ENCODE results near the gene IRF7.

IRF7 gene

DNA sequence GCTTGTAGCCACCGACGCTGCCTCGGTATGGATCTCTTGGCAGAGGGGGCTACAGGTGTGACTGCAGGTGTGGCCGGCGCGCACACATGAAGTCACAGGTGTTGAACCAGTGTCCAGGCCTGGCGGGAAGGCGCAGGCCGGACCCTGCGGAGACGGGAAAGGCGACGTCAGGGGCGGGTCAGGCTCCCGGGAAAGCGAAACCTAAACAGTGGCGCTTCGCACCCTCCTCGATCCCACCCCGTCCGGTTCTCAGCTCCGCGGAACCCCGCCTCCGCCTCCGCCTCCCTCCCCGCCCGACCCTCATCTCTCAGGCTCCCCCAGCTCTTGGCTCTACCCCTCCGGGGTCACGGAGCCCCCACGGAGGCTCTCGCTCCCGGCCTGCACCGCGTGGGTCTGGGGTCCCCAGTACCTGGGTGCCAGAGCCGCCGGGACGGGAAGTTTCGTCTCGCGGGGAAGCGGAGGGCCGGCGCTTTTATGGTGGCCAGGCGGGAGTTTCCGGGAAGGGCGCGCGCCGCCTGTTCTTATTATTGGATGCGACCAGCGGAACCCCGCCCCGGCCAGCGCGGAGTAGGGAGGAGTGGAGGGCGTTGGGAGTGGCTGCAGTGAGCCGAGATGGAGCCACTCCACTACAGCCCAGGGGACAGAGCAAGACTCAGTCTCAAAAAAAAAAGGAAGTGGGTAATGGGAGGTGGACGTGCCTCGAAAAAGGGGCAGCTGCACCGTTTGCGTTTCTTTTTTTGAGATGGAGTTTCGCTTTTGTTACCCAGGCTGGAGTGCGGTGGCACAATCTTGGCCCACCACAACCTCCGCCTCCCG lies at the start of gene IRF7:
Gene IRF7, minus strand, starts transcription at position 447 of the 816 bp plus-strand sequence. CDS start 586 bp downstream, outside the sequence.
- Histone ChIP-seq H3K4me3 (ENCODE audit: low read depth, low read length) (peak within 1 kb of the TSS; percentile 71), H3K27me3 (replicated peaks) (no peaks in the 10 kb centered on the region), H3K36me3 (replicated peaks) (peaks cover 42% of the 10 kb centered on the region), H3K27ac (peak within 1 kb of the TSS; percentile 92)
- DNase-seq: peak; percentile 90
- no peak for TF ChIP-seq CTCF (IDR thresholded peaks at IDR 0.05; ENCODE audit: low read depth, low read length, missing control alignments)
- in situ Hi-C loops (cut with HindIII; ENCODE audit: low pct_ligation_motif_present, low sequenced_read_pairs): no loop called here

DNA sequence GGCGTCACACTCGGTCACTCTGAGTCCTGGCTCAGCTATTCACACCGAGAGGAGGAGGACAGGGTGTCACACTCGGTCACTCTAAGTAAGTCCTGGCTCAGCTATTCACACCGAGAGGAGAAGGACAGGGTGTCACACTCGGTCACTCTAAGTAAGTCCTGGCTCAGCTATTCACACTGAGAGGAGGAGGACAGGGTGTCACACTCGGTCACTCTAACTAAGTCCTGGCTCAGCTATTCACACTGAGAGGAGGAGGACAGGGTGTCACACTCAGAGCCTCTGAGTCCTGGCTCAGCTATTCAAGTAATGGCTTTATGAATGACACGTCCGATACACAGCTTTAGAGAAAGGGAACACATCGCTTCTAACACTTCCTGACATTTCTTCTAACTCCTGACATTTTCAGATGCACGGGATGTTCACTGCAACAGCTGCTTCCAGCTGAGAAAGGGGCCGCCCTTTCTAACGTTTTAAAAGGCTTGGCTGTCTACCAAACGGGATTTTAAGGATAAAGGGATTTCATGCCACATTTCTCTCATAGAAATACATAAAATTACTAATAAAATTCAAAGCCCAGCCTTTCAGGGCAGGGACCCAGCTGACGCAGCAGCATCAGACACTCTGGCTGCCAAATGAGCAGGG lies 49.4 kb upstream of the IRF7 start:
- TF ChIP-seq CTCF (IDR thresholded peaks at IDR 0.05; ENCODE audit: low read depth, low read length, missing control alignments): no peak
- in situ Hi-C loops (cut with HindIII; ENCODE audit: low pct_ligation_motif_present, low sequenced_read_pairs): no loop called here
- no peak overlapping the region for H3K27ac ChIP-seq
- H3K4me3 ChIP-seq (ENCODE audit: low read depth, low read length): no peak overlapping the region
- no peaks in the 10 kb centered on the region for H3K27me3 ChIP-seq (replicated peaks)
- peaks cover 20% of the 10 kb centered on the region for H3K36me3 ChIP-seq (replicated peaks)
- no peak for DNase-seq

- in situ Hi-C loops (cut with HindIII; ENCODE audit: low pct_ligation_motif_present, low sequenced_read_pairs): no loop called here
- H3K36me3 ChIP-seq (replicated peaks): peaks cover 28% of the 10 kb centered on the region
- H3K4me3 ChIP-seq (ENCODE audit: low read depth, low read length): no peak overlapping the region
- H3K27me3 ChIP-seq (replicated peaks): no peaks in the 10 kb centered on the region
- peak; percentile 84 for TF ChIP-seq CTCF (IDR thresholded peaks at IDR 0.05; ENCODE audit: low read depth, low read length, missing control alignments)
- DNase-seq: peak; percentile 60
- H3K27ac ChIP-seq: no peak overlapping the region
Measured at GRCh38 chr11:662689-663274, 47.0 kb upstream of the IRF7 start.

DNA sequence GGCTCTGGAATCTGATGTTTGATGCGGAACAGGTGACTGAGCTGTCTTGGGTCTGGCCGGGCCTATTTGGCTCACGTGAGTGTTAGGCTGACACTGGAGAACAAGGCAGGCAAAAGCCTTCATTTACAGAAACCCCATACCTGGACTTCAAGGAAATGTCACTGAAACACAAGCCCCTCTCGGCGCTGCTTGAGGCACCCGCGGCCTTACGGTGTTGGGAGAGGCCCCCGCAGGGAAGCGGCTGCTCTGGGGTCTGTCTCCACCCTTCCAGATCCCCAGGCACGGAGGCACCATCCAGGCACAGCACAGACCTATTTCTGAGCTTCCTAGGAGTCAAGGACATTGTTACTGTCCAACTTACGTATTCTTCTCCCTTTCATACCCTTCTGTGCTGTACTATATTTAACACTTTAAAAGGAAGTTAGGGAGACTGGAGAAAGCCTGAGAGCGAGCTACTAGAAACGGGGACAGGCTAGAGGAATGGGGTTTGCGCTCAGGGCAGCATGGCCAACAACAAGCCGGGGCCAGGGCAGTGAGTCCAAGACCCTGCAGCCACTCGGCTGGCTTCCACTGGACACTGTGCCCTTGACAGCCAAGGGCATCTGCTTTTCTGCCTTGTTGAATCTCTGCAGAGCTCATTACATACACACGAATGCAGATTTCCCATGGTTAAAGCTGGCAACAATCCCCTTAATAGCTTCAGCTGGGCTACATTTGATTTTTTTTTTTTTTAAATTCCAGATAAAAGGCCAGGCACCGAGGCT lies 45.1 kb upstream of the IRF7 start:
- Histone ChIP-seq H3K36me3 (replicated peaks) (peaks cover 24% of the 10 kb centered on the region), H3K4me3 (ENCODE audit: low read depth, low read length) (no peak overlapping the region), H3K27me3 (replicated peaks) (no peaks in the 10 kb centered on the region), H3K27ac (no peak overlapping the region)
- no peak for TF ChIP-seq CTCF (IDR thresholded peaks at IDR 0.05; ENCODE audit: low read depth, low read length, missing control alignments)
- no peak for DNase-seq
- in situ Hi-C loops (cut with HindIII; ENCODE audit: low pct_ligation_motif_present, low sequenced_read_pairs): no loop called here

GRCh38 chr11:660281-660680 lies 44.5 kb upstream of the IRF7 start:
- Histone ChIP-seq H3K27me3 (replicated peaks) (no peaks in the 10 kb centered on the region), H3K27ac (no peak overlapping the region), H3K36me3 (replicated peaks) (peaks cover 23% of the 10 kb centered on the region), H3K4me3 (ENCODE audit: low read depth, low read length) (no peak overlapping the region)
- no peak for DNase-seq
- no peak for TF ChIP-seq CTCF (IDR thresholded peaks at IDR 0.05; ENCODE audit: low read depth, low read length, missing control alignments)
- in situ Hi-C loops (cut with HindIII; ENCODE audit: low pct_ligation_motif_present, low sequenced_read_pairs): no loop called here

All from brain microvascular endothelial cell (primary cell).